SIG-M5 treated with dmso at 0.1 percent for 504 hours (cell line): ENCODE results near the gene TTLL5.
"Not testable (repeated sequence)": the region's sequence is repeated elsewhere in the genome, so short reads cannot be mapped to it uniquely, and the experiment has no call there.

Source experiments
- DNase-seq: peaks from one replicate; lab custom pipeline; 2025; ENCODE audit not compliant: unreplicated experiment; lab: John Stamatoyannopoulos, UW

Gene TTLL5

GRCh38 chr14:75826599-75826998, 165.6 kb downstream of the TTLL5 start:
- DNase-seq: no peak

DNA sequence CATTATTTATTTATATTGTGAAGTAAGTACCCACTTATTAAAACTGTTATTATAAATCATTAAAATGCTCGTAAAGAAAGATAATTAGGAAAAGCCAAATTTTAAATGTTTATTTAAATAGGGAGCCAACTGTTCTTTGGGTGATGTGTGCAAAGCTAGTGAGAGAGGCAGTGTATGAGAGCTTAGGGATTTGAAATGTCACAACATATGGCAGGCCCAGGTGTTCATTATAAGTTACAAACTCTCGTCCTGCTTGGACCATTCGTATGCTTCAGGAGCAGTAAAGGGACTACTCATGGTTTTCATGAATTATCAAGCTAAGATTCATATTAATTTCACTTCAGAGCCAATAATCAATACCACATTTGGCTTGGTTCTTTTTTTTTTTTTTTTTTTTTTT, 166.3 kb downstream of the TTLL5 start:
- DNase-seq: no peak

DNA sequence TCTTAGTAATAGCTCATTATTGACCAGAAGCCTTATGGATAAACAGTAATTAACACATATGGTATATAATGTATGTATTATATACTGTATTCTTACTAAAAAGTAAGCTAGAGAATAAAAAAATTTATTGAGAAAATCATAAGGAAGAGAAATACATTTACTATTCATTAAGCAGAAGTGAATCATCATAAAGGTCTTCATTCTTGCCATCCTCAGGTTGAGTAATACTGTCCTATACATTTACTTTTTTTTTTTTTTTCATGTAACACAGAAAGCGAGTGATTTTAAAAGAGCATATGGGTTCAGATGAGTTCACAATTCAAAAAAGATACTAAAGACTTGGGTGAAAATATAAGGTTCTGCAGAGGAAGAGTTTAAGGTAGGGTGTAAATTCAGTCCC, 168.3 kb downstream of the TTLL5 start:
- no peak for DNase-seq

DNA sequence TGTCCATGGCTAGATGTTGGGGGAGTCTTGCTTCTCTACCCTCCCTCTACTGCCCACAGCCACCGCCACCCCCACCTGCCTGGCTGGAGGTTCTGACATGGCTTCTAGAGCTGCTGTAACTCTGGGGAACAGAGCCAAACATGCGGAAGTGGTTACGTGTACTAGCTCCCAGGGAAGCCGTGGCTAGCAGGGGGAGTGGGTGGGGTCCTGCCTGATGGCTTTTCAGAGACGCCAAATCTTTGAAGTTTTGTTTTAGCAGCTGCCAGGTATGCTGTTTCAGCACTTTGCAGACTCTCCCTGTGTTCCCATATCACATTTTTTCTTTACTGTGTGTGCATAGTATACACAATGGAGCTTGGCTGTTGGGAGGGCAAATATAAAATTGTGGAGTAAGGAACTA, 170.4 kb downstream of the TTLL5 start:
- peak; percentile 13 for DNase-seq

DNA sequence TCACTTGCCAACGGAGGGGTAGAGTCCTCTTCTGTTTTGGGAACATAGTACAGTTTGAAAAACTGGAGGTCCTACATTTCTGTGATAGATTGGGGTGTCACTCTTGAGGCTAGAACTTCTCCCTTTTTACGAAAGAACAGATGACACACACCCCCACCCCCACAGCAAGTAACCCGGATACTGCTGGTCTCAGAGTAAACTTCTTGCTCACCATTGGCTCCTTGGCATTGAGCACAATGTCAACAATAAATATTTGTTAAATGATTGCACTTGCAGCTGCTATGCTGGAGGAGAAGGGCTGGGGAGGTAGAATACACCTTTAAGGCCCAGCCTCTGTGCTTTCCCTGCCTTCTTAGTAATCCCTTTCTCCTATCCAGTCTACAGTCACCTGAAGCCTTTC, 170.9 kb downstream of the TTLL5 start:
- peak; percentile 34 for DNase-seq

DNA sequence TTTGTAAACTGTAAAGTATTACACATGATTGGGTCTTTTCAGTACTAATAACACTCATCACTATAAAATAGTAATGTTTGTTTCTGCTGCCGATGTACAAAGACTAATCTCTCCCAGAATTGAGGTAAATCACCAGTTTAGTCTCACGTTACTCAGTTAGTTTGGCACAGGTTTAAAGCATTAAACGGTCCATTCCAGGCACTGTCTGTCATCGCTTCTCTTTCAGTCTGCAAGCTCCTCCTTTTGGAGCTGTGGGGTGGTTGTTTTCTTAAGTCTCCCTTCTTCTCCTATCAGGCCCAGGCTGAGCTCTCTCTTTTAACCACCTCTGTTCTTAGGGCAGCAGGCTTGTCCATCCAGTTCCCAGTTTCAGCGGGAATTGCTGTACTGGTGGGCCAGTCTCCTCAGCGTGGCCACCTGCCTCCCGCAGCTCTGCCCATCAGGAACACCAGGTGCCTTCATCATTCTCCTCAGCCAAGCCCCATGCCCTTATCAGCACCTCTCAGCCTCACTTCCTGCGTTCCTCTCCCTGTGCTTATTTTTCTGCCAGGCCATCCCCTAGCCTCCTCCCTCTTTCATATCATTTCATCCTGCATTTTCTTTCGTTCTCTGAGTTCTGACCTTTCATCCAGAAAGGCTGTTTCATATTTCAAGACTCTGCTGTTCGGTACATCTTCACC, 171.7 kb downstream of the TTLL5 start:
- DNase-seq: no peak

GRCh38 chr14:75833326-75834020, 172.4 kb downstream of the TTLL5 start:
- DNase-seq: no peak

DNA sequence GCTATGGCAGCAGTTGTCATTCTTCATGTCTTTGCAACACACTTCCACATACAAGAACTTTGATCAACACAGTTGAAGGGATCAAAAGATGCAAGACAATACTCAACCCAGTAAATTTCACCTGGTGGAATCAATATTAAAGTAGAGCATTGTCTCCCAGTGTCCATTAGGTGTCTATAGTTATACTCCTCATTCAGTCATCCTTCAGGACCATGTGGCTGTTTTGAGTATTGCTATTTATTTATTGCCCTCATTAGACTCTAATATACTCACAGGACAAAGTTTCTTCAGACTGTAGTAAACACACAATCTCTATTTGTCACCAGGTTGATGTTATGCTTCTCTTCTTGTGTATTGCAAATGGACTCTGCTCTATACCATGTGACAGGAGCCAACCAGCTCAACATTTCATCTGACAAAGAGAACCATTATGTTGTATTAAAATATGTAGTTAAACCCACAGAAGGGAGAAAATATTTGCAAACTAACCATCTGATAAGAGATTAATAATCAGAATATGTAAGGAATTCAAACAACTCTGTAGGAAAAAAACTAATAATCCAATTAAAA, 174.2 kb downstream of the TTLL5 start:
- no peak for DNase-seq

DNA sequence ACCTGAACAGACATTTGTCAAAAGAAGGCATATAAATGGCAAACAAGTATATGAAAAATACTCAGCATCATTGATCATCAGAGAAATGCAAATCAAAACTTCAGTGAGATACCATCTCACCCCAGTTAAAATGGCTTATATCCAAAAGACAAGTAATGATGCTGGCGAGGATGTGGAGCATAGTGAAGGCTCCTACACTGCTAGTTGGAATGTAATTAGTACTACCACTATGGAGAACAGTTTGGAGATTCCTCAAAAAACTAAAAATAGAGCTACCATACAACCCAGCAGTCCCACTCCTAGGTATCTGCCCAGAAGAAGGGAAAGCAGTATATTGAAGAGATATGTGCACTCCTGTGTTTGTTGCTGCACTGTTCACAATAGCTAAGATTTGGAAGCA, 174.7 kb downstream of the TTLL5 start:
- no peak for DNase-seq

GRCh38 chr14:75837151-75837787, 176.2 kb downstream of the TTLL5 start:
- no peak for DNase-seq

DNA sequence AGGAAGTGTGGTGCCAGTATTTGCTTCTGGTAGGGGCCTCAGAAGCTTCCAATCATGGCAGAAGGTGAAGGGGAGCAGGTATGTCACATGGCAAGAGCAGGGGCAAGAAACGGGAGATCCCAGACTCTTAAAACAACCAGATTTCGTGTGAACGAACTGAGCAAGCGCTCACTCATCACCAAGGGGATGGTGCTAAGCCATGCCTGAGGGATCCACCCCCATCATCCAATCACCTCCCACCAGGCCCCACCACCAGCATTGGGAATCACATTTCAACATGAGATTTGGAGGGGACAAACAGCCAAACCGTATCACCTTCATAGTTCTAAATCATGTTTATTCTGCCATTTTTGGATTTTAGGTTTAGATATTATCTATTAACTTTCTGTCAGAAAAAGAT, 179.9 kb downstream of the TTLL5 start:
- DNase-seq: no peak

DNA sequence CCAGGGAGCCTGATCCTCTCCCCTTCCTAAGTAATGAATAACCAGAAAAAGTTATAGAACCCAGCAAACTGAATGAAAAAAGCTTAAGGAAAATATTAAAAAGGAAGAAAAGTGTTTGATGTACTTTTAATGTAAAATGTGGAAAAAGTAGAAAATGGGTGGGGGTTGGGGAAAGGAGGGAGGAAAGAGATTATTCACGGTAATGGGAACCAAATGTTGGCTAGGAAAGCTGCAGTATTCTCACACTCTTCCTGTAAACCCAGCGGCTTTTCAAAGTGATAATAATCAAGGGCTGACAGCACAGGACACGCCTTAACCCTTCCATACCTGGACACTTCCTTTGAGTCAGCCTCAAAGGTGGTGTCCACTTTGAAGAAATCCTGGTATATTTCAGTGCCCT, 181.5 kb downstream of the TTLL5 start:
- no peak for DNase-seq

- DNase-seq: no peak
Observed at GRCh38 chr14:75844486-75844885, 183.4 kb downstream of the TTLL5 start.

DNA sequence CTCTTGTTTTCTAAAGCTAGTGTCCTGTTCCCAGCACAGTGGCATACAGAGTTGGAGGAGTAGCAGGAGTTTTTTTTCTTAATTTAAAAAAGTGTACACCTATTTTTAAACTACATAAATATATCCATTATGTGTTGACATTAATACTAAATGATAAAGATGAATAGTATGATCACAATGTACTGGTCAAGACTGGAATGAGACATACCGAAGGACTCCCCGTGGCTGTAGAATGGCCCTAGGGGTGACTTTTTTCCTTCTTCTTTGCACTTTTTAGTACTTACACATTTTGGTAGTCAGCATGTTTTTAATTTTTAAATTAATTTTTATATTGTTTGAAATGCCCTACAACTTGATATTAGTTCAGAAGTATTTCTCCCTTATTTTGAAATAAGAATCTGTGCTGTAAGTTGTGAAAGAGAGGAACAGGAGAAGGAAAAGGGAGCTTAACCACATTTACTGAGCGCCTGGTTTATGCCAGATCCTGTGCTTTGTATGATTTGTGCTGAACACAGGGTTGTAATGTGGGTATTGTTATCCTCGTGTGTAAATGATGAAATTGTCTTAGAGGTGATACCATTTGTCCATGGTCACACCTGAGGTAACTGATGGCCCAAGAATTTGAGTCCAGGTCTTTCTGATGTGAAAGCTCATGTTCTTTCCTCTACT, 184.2 kb downstream of the TTLL5 start:
- DNase-seq: no peak

DNA sequence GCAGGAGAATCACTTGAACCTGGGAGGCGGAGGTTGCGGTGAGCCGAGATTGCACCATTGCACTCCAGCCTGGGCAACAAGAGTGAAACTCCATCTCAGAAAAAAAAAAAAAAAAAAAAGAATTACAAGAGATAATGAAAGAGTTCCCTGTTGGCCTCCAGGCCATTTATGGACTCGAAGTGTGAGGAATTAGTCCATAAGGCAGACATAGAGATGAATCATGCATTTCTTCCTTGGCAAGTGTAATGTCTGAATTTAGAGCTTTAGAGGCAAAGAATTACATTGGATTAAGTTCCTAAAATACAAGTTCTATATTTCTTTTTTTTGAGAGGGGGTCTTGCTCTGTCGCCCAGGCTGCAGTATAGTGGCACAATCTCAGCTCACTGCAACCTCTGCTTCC, 185.6 kb downstream of the TTLL5 start:
- DNase-seq: not testable (repeated sequence)

- DNase-seq: no peak
Observed at GRCh38 chr14:75847584-75847983, 186.5 kb downstream of the TTLL5 start.

- no peak for DNase-seq
Observed at GRCh38 chr14:75848167-75848913, 187.3 kb downstream of the TTLL5 start.

- DNase-seq: no peak
Observed at GRCh38 chr14:75849300-75849895, 188.4 kb downstream of the TTLL5 start.

- no peak for DNase-seq
Observed at GRCh38 chr14:75851574-75851866, 190.5 kb downstream of the TTLL5 start.

GRCh38 chr14:75854111-75854799, 193.2 kb downstream of the TTLL5 start:
- DNase-seq: no peak
